GM23338 (cell line): Measurements from ENCODE around the gene ITGA2. TPM values are rescaled to one million over a fixed set of nuclear protein-coding genes. Genes with fewer than 3 reads are reported as not detected.

ENCODE experiments used
- ATAC-seq: fragments of 200-7000 bp; cut with Tn5 transposase; 3 replicates; pipeline ENCODE4 v1.9.1; 2020
- DNase-seq: peaks from one replicate; pipeline ENCODE4 v3.0.0-alpha.2; 2015; ENCODE audit warnings: low spot score
- H2AFZ ChIP-seq: fragments of 200-600 bp; sonication (generic); 2 replicates; pipeline ENCODE4 v1.8.0; 2016; ENCODE audit warnings: antibody characterized with exemption, mild to moderate bottlenecking, moderate library complexity
- H3F3A ChIP-seq: fragments of 200-600 bp; sonication (generic); replicated peaks from 2 replicates; pipeline ENCODE4 v1.8.0; 2017; ENCODE audit warnings: antibody characterized with exemption, mixed run types, low read depth
- H3K27ac ChIP-seq: fragments of 200-600 bp; sonication (generic); 2 replicates; pipeline ENCODE4 v1.6.1; 2016; ENCODE audit warnings: low read depth
- H3K27me3 ChIP-seq: fragments of 200-600 bp; sonication (generic); 2 replicates; pipeline ENCODE4 v1.8.0; 2016; ENCODE audit warnings: mild to moderate bottlenecking, mixed run types, moderate library complexity; ENCODE audit not compliant: insufficient read depth
- H3K36me3 ChIP-seq: fragments of 200-600 bp; sonication (generic); 2 replicates; pipeline ENCODE4 v1.8.0; 2016; ENCODE audit warnings: mild to moderate bottlenecking; ENCODE audit not compliant: insufficient read depth
- H3K4me1 ChIP-seq: fragments of 200-600 bp; sonication (generic); 2 replicates; pipeline ENCODE4 v1.8.0; 2016; ENCODE audit warnings: mild to moderate bottlenecking, moderate library complexity; ENCODE audit not compliant: insufficient read depth
- H3K4me2 ChIP-seq: fragments of 200-600 bp; sonication (generic); 2 replicates; pipeline ENCODE4 v1.7.1; 2017; ENCODE audit warnings: mixed run types
- H3K4me3 ChIP-seq: fragments of 200-600 bp; sonication (generic); 2 replicates; pipeline ENCODE4 v1.6.1; 2016; ENCODE audit warnings: mixed run types
- H3K79me2 ChIP-seq: fragments of 200-600 bp; sonication (generic); replicated peaks from 2 replicates; pipeline ENCODE4 v1.8.0; 2017; ENCODE audit warnings: mild to moderate bottlenecking; ENCODE audit not compliant: insufficient read depth
- H3K9me2 ChIP-seq: fragments of 200-600 bp; sonication (generic); 2 replicates; pipeline ENCODE4 v1.8.0; 2017; ENCODE audit not compliant: insufficient read depth
- H4K20me1 ChIP-seq: fragments of 200-600 bp; sonication (generic); replicated peaks from 2 replicates; pipeline ENCODE4 v1.8.0; 2017; ENCODE audit warnings: mild to moderate bottlenecking; ENCODE audit not compliant: insufficient read depth
- H3K27ac Mint-ChIP-seq: 2 replicates; pipeline ENCODE4 v1.8.0; 2020; ENCODE audit warnings: inconsistent platforms, mild to moderate bottlenecking, moderate library complexity, mixed read lengths
- H3K27me3 Mint-ChIP-seq: 3 replicates; pipeline ENCODE4 v1.8.0; 2022; ENCODE audit warnings: low read depth, mild to moderate bottlenecking, moderate library complexity, mixed read lengths, inconsistent platforms; ENCODE audit not compliant: insufficient read depth, poor library complexity
- H3K36me3 Mint-ChIP-seq: 3 replicates; pipeline ENCODE4 v1.8.0; 2021; ENCODE audit warnings: low read depth, mild to moderate bottlenecking, inconsistent platforms, moderate library complexity, mixed read lengths
- H3K4me1 Mint-ChIP-seq: 3 replicates; pipeline ENCODE4 v1.8.0; 2020; ENCODE audit warnings: mild to moderate bottlenecking, inconsistent platforms, mixed read lengths
- H3K4me3 Mint-ChIP-seq: 3 replicates; pipeline ENCODE4 v1.8.0; 2021; ENCODE audit warnings: moderate library complexity, mild to moderate bottlenecking, inconsistent platforms, mixed read lengths
- H3K9me3 Mint-ChIP-seq: 3 replicates; pipeline ENCODE4 v1.8.0; 2020; ENCODE audit warnings: moderate library complexity, mild to moderate bottlenecking, inconsistent platforms, mixed read lengths
- CREB1 ChIP-seq: fragments of 250-450 bp; sonication (Bioruptor Pico); IDR thresholded peaks from 2 replicates; pipeline ENCODE4 v1.5.0; 2020; ENCODE audit warnings: low read depth, mild to moderate bottlenecking, moderate library complexity
- EZH2phosphoT487 ChIP-seq: fragments of 200-600 bp; sonication (generic); IDR thresholded peaks from one replicate; pipeline ENCODE4 v1.8.1; 2018; ENCODE audit warnings: antibody characterized with exemption; ENCODE audit not compliant: unreplicated experiment
- NANOG ChIP-seq: IDR thresholded peaks from 2 replicates; pipeline ENCODE4 v1.6.1; 2016; ENCODE audit warnings: antibody characterized with exemption, borderline replicate concordance
- POLR2AphosphoS5 ChIP-seq: IDR thresholded peaks from 2 replicates; pipeline ENCODE4 v1.6.1; 2016; ENCODE audit warnings: antibody characterized with exemption, low read depth
- REST ChIP-seq: IDR thresholded peaks from one replicate; pipeline ENCODE4 v1.6.1; 2018; ENCODE audit warnings: antibody characterized with exemption; ENCODE audit not compliant: unreplicated experiment
- STAT1 ChIP-seq: IDR thresholded peaks from one replicate; pipeline ENCODE4 v1.6.1; 2016; ENCODE audit warnings: antibody characterized with exemption; ENCODE audit not compliant: unreplicated experiment
- ZNF114 ChIP-seq: fragments of 250-450 bp; sonication (Bioruptor Pico); IDR thresholded peaks from 2 replicates; pipeline ENCODE4 v1.5.0; 2020; ENCODE audit warnings: mild to moderate bottlenecking, moderate library complexity
- ZNF331 ChIP-seq: fragments of 250-450 bp; sonication (Bioruptor Pico); IDR thresholded peaks from 2 replicates; pipeline ENCODE4 v1.5.0; 2020; ENCODE audit warnings: low read depth, mild to moderate bottlenecking, moderate library complexity
- polyA plus RNA-seq: library from polyadenylated mRNA; unstranded; fragments of >200 nt; fragmentation: Nextera tagmentation; extraction: Ambion mirVana; gene quantifications from 2 replicates; pipeline ENCODE4 v1.2.1, GENCODE V29; 2016
- total RNA-seq: library from RNA; depleted of rRNA; stranded (reverse); fragments of >200 nt; shearing (Covaris generic); gene quantifications from 2 replicates; pipeline ENCODE4 v1.2.3, GENCODE V29; 2014
- TF ChIP-seq, protein P1 (sequence below), 2 experiments: fragments of 200-600 bp in 1 of 2; sonication (generic) in 1 of 2; conservative IDR thresholded peaks; 2 replicates each; pipeline versions ENCODE4 v1.5.1 to v1.6.1; 2016 to 2017; ENCODE audit warnings: antibody characterized with exemption in 2 of 2, low read depth in 2 of 2, mild to moderate bottlenecking in 2 of 2, moderate library complexity in 1 of 2
- TF ChIP-seq, protein P2 (sequence below): IDR thresholded peaks from 2 replicates; pipeline ENCODE4 v1.6.1; 2016; ENCODE audit warnings: antibody characterized with exemption

ITGA2 gene
- total and polyA plus RNA-seq, 2 experiments from 2014 or later: 2.6 to 7.1 TPM

- H3F3A ChIP-seq: no peaks in the 10 kb centered on the region
- H3K27ac ChIP-seq: no peak overlapping the region
- ATAC-seq (peak; percentile 54), DNase-seq (peak; percentile 67)
- no peaks in the 10 kb centered on the region for H3K9me2 ChIP-seq
- H3K4me2 ChIP-seq: no peak overlapping the region
- no peaks in the 10 kb centered on the region for H3K9me3 Mint-ChIP-seq
- H2AFZ ChIP-seq: no peak overlapping the region
- H3K27me3 ChIP-seq: no peaks in the 10 kb centered on the region
- H3K79me2 ChIP-seq: no peaks in the 10 kb centered on the region
- H3K4me3 Mint-ChIP-seq: no peak overlapping the region
- no peak for TF ChIP-seq REST
- TF ChIP-seq, protein P1, sequence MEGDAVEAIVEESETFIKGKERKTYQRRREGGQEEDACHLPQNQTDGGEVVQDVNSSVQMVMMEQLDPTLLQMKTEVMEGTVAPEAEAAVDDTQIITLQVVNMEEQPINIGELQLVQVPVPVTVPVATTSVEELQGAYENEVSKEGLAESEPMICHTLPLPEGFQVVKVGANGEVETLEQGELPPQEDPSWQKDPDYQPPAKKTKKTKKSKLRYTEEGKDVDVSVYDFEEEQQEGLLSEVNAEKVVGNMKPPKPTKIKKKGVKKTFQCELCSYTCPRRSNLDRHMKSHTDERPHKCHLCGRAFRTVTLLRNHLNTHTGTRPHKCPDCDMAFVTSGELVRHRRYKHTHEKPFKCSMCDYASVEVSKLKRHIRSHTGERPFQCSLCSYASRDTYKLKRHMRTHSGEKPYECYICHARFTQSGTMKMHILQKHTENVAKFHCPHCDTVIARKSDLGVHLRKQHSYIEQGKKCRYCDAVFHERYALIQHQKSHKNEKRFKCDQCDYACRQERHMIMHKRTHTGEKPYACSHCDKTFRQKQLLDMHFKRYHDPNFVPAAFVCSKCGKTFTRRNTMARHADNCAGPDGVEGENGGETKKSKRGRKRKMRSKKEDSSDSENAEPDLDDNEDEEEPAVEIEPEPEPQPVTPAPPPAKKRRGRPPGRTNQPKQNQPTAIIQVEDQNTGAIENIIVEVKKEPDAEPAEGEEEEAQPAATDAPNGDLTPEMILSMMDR (conservative IDR thresholded peaks at IDR 0.05; ENCODE audit: low read depth in 2 of 2): peak; percentile 81 to 92
- H3K4me1 Mint-ChIP-seq: no peaks in the 10 kb centered on the region
- H3K36me3 ChIP-seq: no peaks in the 10 kb centered on the region
- no peaks in the 10 kb centered on the region; the same call in 2 of the 3 replicates for H3K36me3 Mint-ChIP-seq
- no peak overlapping the region for H3K4me3 ChIP-seq
- H4K20me1 ChIP-seq: no peaks in the 10 kb centered on the region
- H3K4me1 ChIP-seq: no peaks in the 10 kb centered on the region
- H3K27ac Mint-ChIP-seq: no peak overlapping the region
- H3K27me3 Mint-ChIP-seq: peaks cover 4% of the 10 kb centered on the region
These were observed 106.9 kb downstream of the ITGA2 start for GRCh38 chr5:53095931-53096525.

DNA sequence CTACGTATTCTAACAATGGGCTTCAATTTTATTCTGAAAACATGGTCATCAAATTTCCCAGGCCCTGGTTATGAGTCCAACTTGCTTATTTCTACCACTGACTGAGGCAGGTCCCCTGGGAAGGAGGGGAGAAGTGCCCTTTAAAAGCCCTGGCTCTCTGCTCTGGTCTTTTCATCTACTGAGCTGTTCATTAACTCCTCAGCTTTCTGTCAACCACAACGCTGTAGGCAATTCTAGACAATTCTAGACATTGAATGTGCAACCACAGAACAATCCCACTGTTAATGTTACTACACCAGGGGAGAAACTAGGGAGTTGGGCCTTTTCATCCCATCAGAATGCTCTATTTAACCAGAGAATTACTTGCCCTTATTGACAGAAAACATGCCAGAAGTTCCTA is 110.4 kb downstream of the ITGA2 start:
- Mint-ChIP-seq H3K4me1 (no peaks in the 10 kb centered on the region), H3K36me3 (no peaks in the 10 kb centered on the region; the same call in 2 of the 3 replicates), H3K27ac (no peak overlapping the region), H3K27me3 (peaks cover 4% of the 10 kb centered on the region), H3K9me3 (no peaks in the 10 kb centered on the region), H3K4me3 (no peak overlapping the region)
- no peak for DNase-seq
- no peak overlapping the region for H3K27ac ChIP-seq
- H3K4me2 ChIP-seq: no peak overlapping the region
- no peaks in the 10 kb centered on the region for H3K4me1 ChIP-seq
- H3F3A ChIP-seq: no peaks in the 10 kb centered on the region
- H4K20me1 ChIP-seq: no peaks in the 10 kb centered on the region
- H2AFZ ChIP-seq: no peak overlapping the region
- no peak for ATAC-seq
- no peaks in the 10 kb centered on the region for H3K27me3 ChIP-seq
- no peak overlapping the region for H3K4me3 ChIP-seq
- no peaks in the 10 kb centered on the region for H3K9me2 ChIP-seq
- H3K36me3 ChIP-seq: no peaks in the 10 kb centered on the region
- H3K79me2 ChIP-seq: no peaks in the 10 kb centered on the region
- TF ChIP-seq POLR2AphosphoS5: no peak
- TF ChIP-seq ZNF331 (CRISPR knock-in tag): no peak
- TF ChIP-seq EZH2phosphoT487: no peak
- TF ChIP-seq ZNF114 (CRISPR knock-in tag): no peak
- TF ChIP-seq, protein P2, sequence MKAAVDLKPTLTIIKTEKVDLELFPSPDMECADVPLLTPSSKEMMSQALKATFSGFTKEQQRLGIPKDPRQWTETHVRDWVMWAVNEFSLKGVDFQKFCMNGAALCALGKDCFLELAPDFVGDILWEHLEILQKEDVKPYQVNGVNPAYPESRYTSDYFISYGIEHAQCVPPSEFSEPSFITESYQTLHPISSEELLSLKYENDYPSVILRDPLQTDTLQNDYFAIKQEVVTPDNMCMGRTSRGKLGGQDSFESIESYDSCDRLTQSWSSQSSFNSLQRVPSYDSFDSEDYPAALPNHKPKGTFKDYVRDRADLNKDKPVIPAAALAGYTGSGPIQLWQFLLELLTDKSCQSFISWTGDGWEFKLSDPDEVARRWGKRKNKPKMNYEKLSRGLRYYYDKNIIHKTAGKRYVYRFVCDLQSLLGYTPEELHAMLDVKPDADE: no peak
- TF ChIP-seq NANOG: no peak
- no peak for TF ChIP-seq CREB1 (CRISPR knock-in tag)
- TF ChIP-seq, protein P1 (conservative IDR thresholded peaks at IDR 0.05; ENCODE audit: low read depth in 2 of 2): no peak
- no peak for TF ChIP-seq STAT1
